ENCODE data around the gene TFRC.

GRCh38 chr3:196072313-196072712 is 9.6 kb downstream of the TFRC start:
- TF ChIP-seq CTCF (conservative IDR thresholded peaks at IDR 0.05; ENCODE audit: low read depth in 2 of 2): no peak
- no peak for TF ChIP-seq REST (IDR thresholded peaks at IDR 0.05; ENCODE audit: unreplicated experiment)
- no peak for TF ChIP-seq POLR2AphosphoS5 (IDR thresholded peaks at IDR 0.05; ENCODE audit: low read depth)
- TF ChIP-seq EZH2 (IDR thresholded peaks at IDR 0.05; ENCODE audit: low read depth, unreplicated experiment): no peak
- TF ChIP-seq EZH2phosphoT487 (IDR thresholded peaks at IDR 0.05; ENCODE audit: unreplicated experiment): no peak
- no peak for TF ChIP-seq ZNF331 (CRISPR knock-in tag; IDR thresholded peaks at IDR 0.05; ENCODE audit: low read depth)
- no peak for TF ChIP-seq ZNF114 (CRISPR knock-in tag; IDR thresholded peaks at IDR 0.05)
- TF ChIP-seq JUNB (IDR thresholded peaks at IDR 0.05; ENCODE audit: unreplicated experiment): no peak
- TF ChIP-seq STAT1 (IDR thresholded peaks at IDR 0.05; ENCODE audit: unreplicated experiment): no peak
